Measurements from ENCODE around the gene CUL4B. TPM values are rescaled to one million over a fixed set of nuclear protein-coding genes. Genes with fewer than 3 reads are reported as not detected.

CUL4B gene
- total and polyA plus RNA-seq, 2 donors from 2014 or later: 15.7 to 34.7 TPM

DNA sequence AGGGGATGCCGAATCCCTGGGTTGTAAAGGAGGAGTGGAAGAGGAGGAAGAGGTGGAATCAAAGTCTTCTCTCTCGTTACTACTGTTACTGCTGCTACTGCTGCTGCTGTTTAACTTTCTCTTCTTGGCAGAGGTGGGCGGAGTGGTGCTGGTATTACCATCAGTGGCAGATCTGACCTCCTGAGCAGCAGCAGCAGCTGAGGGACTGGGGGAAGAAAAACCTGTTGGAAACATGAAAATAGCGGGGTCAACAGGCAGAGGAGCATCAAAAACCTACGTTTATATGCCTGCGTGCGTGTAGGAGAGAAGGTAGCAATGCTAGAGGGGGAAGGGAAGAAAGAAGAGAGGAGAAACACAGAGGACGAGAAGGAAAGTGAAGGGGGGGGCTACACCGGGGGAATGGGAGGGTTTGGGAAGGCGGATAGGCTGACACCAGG lies 339 bp downstream of the CUL4B start:
- DNase-seq: no peak
- H3K27me3 ChIP-seq (ENCODE audit: control insufficient read depth, insufficient read depth, low read length): no peaks in the 10 kb centered on the region
- no peak for FAIRE-seq
- no peaks in the 10 kb centered on the region for H3K9me3 ChIP-seq (ENCODE audit: control insufficient read depth in 2 of 3, insufficient read depth in 1 of 3, low read length in 3 of 3)
- peak overlapping the region; percentile 49 to 91 (median 81) for H3K9ac ChIP-seq (ENCODE audit: low read length in 3 of 3)
- intact Hi-C loops (cut with DNase I): no loop called here
- TF ChIP-seq, protein P1, sequence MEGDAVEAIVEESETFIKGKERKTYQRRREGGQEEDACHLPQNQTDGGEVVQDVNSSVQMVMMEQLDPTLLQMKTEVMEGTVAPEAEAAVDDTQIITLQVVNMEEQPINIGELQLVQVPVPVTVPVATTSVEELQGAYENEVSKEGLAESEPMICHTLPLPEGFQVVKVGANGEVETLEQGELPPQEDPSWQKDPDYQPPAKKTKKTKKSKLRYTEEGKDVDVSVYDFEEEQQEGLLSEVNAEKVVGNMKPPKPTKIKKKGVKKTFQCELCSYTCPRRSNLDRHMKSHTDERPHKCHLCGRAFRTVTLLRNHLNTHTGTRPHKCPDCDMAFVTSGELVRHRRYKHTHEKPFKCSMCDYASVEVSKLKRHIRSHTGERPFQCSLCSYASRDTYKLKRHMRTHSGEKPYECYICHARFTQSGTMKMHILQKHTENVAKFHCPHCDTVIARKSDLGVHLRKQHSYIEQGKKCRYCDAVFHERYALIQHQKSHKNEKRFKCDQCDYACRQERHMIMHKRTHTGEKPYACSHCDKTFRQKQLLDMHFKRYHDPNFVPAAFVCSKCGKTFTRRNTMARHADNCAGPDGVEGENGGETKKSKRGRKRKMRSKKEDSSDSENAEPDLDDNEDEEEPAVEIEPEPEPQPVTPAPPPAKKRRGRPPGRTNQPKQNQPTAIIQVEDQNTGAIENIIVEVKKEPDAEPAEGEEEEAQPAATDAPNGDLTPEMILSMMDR (IDR thresholded peaks at IDR 0.05; ENCODE audit: borderline replicate concordance, extremely low read depth, insufficient read depth): no peak
- H3K4me3 ChIP-seq (ENCODE audit: low read length in 3 of 3): peak overlapping the region; percentile 81 to 88 (median 87)
- peak overlapping the region; percentile 99 for H3K27ac ChIP-seq (ENCODE audit: low read depth in 2 of 2, low read length in 2 of 2)
- no peaks in the 10 kb centered on the region for H3K36me3 ChIP-seq (ENCODE audit: control insufficient read depth in 2 of 3, insufficient read depth in 3 of 3, low read length in 3 of 3)
- peaks cover 0 to 9% (median 0%) of the 10 kb centered on the region in 3 donors for H3K4me1 ChIP-seq (ENCODE audit: control insufficient read depth in 2 of 3, insufficient read depth in 2 of 3, low read depth in 1 of 3, low read length in 3 of 3)

DNA sequence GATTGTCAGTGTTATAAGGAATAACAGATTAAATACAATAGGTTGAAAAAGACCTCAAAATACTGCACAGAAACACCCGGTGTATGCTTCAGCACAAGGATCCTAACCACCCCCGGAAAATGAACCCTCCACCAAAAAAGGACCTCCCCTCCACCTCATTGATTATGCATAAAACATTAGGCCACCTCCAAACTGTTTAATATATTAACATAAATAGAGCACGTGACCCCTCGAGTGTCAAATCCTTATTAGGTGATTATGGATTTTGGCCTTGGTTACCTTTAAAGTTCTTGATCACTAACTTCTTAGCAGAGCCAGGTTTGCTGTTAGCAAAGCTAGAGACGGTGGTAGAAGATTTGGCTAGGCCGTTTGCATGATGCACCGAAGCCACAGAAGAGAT lies 958 bp downstream of the CUL4B start:
- Histone ChIP-seq H3K27me3 (ENCODE audit: control insufficient read depth, insufficient read depth, low read length) (no peaks in the 10 kb centered on the region), H3K9me3 (ENCODE audit: control insufficient read depth in 2 of 3, insufficient read depth in 1 of 3, low read length in 3 of 3) (no peaks in the 10 kb centered on the region), H3K9ac (ENCODE audit: low read length in 3 of 3) (peak overlapping the region; percentile 49 to 91 (median 81)), H3K36me3 (ENCODE audit: control insufficient read depth in 2 of 3, insufficient read depth in 3 of 3, low read length in 3 of 3) (no peaks in the 10 kb centered on the region), H3K4me3 (ENCODE audit: low read length in 3 of 3) (peak overlapping the region; percentile 81 to 88 (median 87)), H3K4me1 (ENCODE audit: control insufficient read depth in 2 of 3, insufficient read depth in 2 of 3, low read depth in 1 of 3, low read length in 3 of 3) (peaks cover 0 to 9% (median 0%) of the 10 kb centered on the region in 3 donors), H3K27ac (ENCODE audit: low read depth in 2 of 2, low read length in 2 of 2) (peak overlapping the region; percentile 99)
- intact Hi-C loops (cut with DNase I): no loop called here
- TF ChIP-seq, protein P1 (IDR thresholded peaks at IDR 0.05; ENCODE audit: borderline replicate concordance, extremely low read depth, insufficient read depth): no peak
- DNase-seq (peak in 2 of 5 donors; percentile 16 to 21), FAIRE-seq (no peak)

DNA sequence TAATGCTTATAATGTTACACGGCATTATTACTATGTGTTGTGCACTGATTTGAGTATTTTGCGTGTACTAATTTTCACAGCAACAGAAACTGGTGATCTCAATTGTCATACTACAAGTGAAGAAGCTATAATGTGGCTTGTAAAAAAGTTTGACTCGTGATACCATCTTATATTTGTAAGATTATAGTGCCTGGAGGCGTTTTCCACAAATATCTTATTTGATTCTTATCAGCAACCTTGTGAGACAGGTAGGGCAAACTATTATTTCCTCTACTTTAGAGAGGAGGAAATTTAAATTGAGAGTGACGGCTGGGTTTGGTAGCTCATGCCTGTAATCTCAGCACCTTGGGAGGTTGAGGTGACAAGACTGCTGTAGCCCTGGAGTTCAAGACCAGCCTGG lies 4.5 kb downstream of the CUL4B start:
- Histone ChIP-seq H3K9me3 (ENCODE audit: control insufficient read depth in 2 of 3, insufficient read depth in 1 of 3, low read length in 3 of 3) (no peaks in the 10 kb centered on the region), H3K27ac (ENCODE audit: low read depth in 2 of 2, low read length in 2 of 2) (no peak overlapping the region), H3K9ac (ENCODE audit: low read length in 3 of 3) (no peak overlapping the region), H3K27me3 (ENCODE audit: control insufficient read depth, insufficient read depth, low read length) (no peaks in the 10 kb centered on the region), H3K4me3 (ENCODE audit: low read length in 3 of 3) (no peak overlapping the region), H3K36me3 (ENCODE audit: control insufficient read depth in 2 of 3, insufficient read depth in 3 of 3, low read length in 3 of 3) (peaks cover 0 to 3% (median 0%) of the 10 kb centered on the region in 3 donors), H3K4me1 (ENCODE audit: control insufficient read depth in 2 of 3, insufficient read depth in 2 of 3, low read depth in 1 of 3, low read length in 3 of 3) (peaks cover 0 to 2% (median 0%) of the 10 kb centered on the region in 3 donors)
- FAIRE-seq: no peak
- TF ChIP-seq, protein P1 (IDR thresholded peaks at IDR 0.05; ENCODE audit: borderline replicate concordance, extremely low read depth, insufficient read depth): no peak
- no peak for DNase-seq
- intact Hi-C loops (cut with DNase I): no loop called here
